ENCODE measurements around the gene GLB1L3.

DNA sequence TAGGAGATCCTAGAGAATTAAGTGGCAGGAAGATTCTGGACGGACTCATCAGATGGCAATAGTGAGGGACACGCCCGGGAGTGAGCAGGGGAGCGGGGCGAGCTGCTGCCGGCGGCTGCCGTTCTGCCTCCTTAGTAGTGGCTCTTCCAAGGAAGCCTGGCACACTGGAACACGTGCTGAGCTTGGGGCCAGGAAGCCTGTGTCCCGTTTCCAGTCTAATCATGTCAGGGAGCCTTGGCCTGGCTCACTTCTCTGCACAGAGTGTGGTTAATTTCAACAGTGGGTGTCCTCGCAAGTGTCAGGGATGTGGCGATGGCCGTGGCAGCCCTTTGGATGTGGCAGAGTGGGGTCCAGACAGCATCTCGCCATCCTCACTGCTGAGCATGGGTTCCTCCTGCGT lies 16.5 kb downstream of the GLB1L3 start:
- TF ChIP-seq, protein P1, sequence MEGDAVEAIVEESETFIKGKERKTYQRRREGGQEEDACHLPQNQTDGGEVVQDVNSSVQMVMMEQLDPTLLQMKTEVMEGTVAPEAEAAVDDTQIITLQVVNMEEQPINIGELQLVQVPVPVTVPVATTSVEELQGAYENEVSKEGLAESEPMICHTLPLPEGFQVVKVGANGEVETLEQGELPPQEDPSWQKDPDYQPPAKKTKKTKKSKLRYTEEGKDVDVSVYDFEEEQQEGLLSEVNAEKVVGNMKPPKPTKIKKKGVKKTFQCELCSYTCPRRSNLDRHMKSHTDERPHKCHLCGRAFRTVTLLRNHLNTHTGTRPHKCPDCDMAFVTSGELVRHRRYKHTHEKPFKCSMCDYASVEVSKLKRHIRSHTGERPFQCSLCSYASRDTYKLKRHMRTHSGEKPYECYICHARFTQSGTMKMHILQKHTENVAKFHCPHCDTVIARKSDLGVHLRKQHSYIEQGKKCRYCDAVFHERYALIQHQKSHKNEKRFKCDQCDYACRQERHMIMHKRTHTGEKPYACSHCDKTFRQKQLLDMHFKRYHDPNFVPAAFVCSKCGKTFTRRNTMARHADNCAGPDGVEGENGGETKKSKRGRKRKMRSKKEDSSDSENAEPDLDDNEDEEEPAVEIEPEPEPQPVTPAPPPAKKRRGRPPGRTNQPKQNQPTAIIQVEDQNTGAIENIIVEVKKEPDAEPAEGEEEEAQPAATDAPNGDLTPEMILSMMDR (IDR thresholded peaks at IDR 0.05; ENCODE audit: insufficient read depth, low read length, poor library complexity, severe bottlenecking): no peak
- no peak for TF ChIP-seq EZH2phosphoT487 (conservative IDR thresholded peaks at IDR 0.05; ENCODE audit: low read length)
